GM12878 (cell line): ENCODE data around the gene PSMB5. TPM values are rescaled to one million over a fixed set of nuclear protein-coding genes. Genes with fewer than 3 reads are reported as not detected.

Source experiments
- ATAC-seq: fragments of 200-7000 bp; cut with Tn5 transposase; 3 replicates; pipeline ENCODE4 v1.9.1; 2020; ENCODE audit warnings: mild to moderate bottlenecking, moderate library complexity
- BruUV-seq: library from RNA; stranded (reverse); fragments of 400-500 nt; replicated peaks from 2 replicates; lab custom pipeline; 2021; lab: Mats Ljungman, UMichigan
- CTCF ChIA-PET: fragments of 300-600 bp; sonication (Branson Sonifier 250); formaldehyde crosslinking; extraction: SDS; loops from one replicate; lab custom pipeline; 2021; ENCODE audit warnings: inconsistent platforms; lab: Yijun Ruan, JAX
- POLR2A ChIA-PET: fragments of 350-600 bp; formaldehyde crosslinking; extraction: SDS; loops from one replicate; lab custom pipeline; 2021; ENCODE audit warnings: inconsistent platforms; lab: Charles Lee
- RAD21 ChIA-PET: fragments of 300-600 bp; sonication (Branson Sonifier 250); formaldehyde crosslinking; loops from one replicate; lab custom pipeline; 2023; ENCODE audit warnings: antibody characterized with exemption; ENCODE audit not compliant: unreplicated experiment; lab: Charles Lee
- SMC1A ChIA-PET: fragments of 300-600 bp; sonication (Branson Sonifier 250); formaldehyde crosslinking; loops from one replicate; lab custom pipeline; 2023; ENCODE audit not compliant: unreplicated experiment, uncharacterized antibody; lab: Charles Lee
- DNase-seq: peaks from one replicate; pipeline ENCODE4 v3.0.0-alpha.2; 2011; ENCODE audit warnings: low read depth, low spot score
- FAIRE-seq: peaks from 3 replicates; lab custom pipeline; 2011; peaks lifted over from hg19 to GRCh38; lab: Jason Lieb, UNC
- H2AFZ ChIP-seq: 2 replicates; pipeline ENCODE4 v1.6.0; 2011; ENCODE audit warnings: low read depth, low read length, control low read depth; ENCODE audit not compliant: control insufficient read depth
- H3K27ac ChIP-seq: 2 replicates; pipeline ENCODE4 v1.5.1; 2011; ENCODE audit warnings: control low read depth; ENCODE audit not compliant: control insufficient read depth, insufficient read depth
- H3K27me3 ChIP-seq, 2 experiments: replicated peaks in 1 of 2; 2 replicates each; pipeline versions ENCODE4 v1.6.0 to v1.6.1; 2011; ENCODE audit warnings: low read length in 1 of 2; ENCODE audit not compliant: control insufficient read depth in 2 of 2, insufficient read depth in 2 of 2
- H3K36me3 ChIP-seq, 2 experiments: 2 replicates each; pipeline ENCODE4 v1.5.1; 2011; ENCODE audit warnings: low read length in 1 of 2; ENCODE audit not compliant: control insufficient read depth in 2 of 2, insufficient read depth in 2 of 2
- H3K4me1 ChIP-seq: 2 replicates; pipeline ENCODE4 v1.6.1; 2011; ENCODE audit warnings: mild to moderate bottlenecking, low read length, moderate library complexity, mixed read lengths; ENCODE audit not compliant: control insufficient read depth, insufficient read depth
- H3K4me2 ChIP-seq: 2 replicates; pipeline ENCODE4 v1.6.0; 2011; ENCODE audit warnings: control low read depth; ENCODE audit not compliant: control insufficient read depth, insufficient read depth
- H3K4me3 ChIP-seq: fragments of 200-600 bp; sonication (generic); 2 replicates; pipeline ENCODE4 v1.5.1; 2016
- H3K79me2 ChIP-seq: 2 replicates; pipeline ENCODE4 v1.6.0; 2011; ENCODE audit warnings: low read length; ENCODE audit not compliant: control insufficient read depth, insufficient read depth
- H3K9ac ChIP-seq: 2 replicates; pipeline ENCODE4 v1.8.0; 2011; ENCODE audit warnings: low read length, control low read depth, mixed read lengths; ENCODE audit not compliant: control insufficient read depth, insufficient read depth
- H3K9me3 ChIP-seq: replicated peaks from 3 replicates; pipeline ENCODE4 v1.5.1; 2011; ENCODE audit warnings: mild to moderate bottlenecking, low read length; ENCODE audit not compliant: control insufficient read depth, insufficient read depth
- H4K20me1 ChIP-seq: 2 replicates; pipeline ENCODE4 v1.6.0; 2011; ENCODE audit not compliant: control insufficient read depth, insufficient read depth
- HDAC2 ChIP-seq: fragments of 200-600 bp; sonication (generic); IDR thresholded peaks from 2 replicates; pipeline ENCODE4 v1.6.1; 2017
- ZNF384 ChIP-seq: IDR thresholded peaks from 2 replicates; pipeline ENCODE4 v1.6.1; 2012; ENCODE audit warnings: low read depth, mild to moderate bottlenecking, low read length, improper control_type of control experiment, borderline replicate concordance
- WGBS: methylation state at CpG from one replicate; pipeline ENCODE4 v1.1.6; 2016; ENCODE audit warnings: low lambda C conversion rate; ENCODE audit not compliant: insufficient replicate concordance, insufficient coverage; ENCODE audit errors: missing lambda C conversion rate; 5-methylcytosine and 5-hydroxymethylcytosine counted together
- in situ Hi-C: fragments of 300-500 bp; cut with MboI; formaldehyde crosslinking; loops from 9 replicates; pipeline ENCODE4 v1.14.3; 2018; ENCODE audit warnings: mixed read lengths
- intact Hi-C: fragments of 100-400 bp; cut with micrococcal nuclease; formaldehyde crosslinking; loops from one replicate; pipeline ENCODE4 v1.14.2; 2022; ENCODE audit not compliant: unreplicated experiment
- polyA plus RNA-seq, 11 experiments: library from polyadenylated mRNA; depleted of rRNA in 4 of 11; unstranded in 6 of 11; stranded (reverse) in 5 of 11; fragments of >200 nt; fragmentation: Nextera tagmentation in 4 of 11; fragmentation: Illumina TruSeq in 1 of 11; extraction: Ambion mirVana in 4 of 11; extraction: Trizol in 1 of 11; gene quantifications; 1 replicate in 1 of 11; 2 replicates in 10 of 11; pipeline versions ENCODE4 v1.2.1 to v1.2.3, GENCODE V29; 2011 to 2016; ENCODE audit warnings: inconsistent platforms in 2 of 11, missing spikeins in 2 of 11, low read depth in 1 of 11
- total RNA-seq, 4 experiments: library from RNA; depleted of rRNA in 3 of 4; stranded (reverse); fragments of >200 nt in 3 of 4; fragmentation: Illumina TruSeq in 1 of 4; extraction: Trizol in 1 of 4; gene quantifications; 2 replicates each; pipeline versions ENCODE4 v1.2.1 to v1.2.3, GENCODE V29; 2013 to 2021
- TF ChIP-seq, protein P1 (sequence below): IDR thresholded peaks from 2 replicates; pipeline ENCODE4 v1.6.1; 2012; ENCODE audit warnings: improper control_type of control experiment, low read depth, low read length; ENCODE audit not compliant: insufficient replicate concordance
- TF ChIP-seq, protein P2 (sequence below): fragments of 450-650 bp; IDR thresholded peaks from 2 replicates; pipeline ENCODE4 v1.6.1; 2016; ENCODE audit warnings: mild to moderate bottlenecking
- TF ChIP-seq, protein P3 (sequence below): fragments of 450-650 bp; IDR thresholded peaks from 2 replicates; pipeline ENCODE4 v1.6.1; 2016; ENCODE audit warnings: mild to moderate bottlenecking

PSMB5 gene
- total and polyA plus RNA-seq, 10 of the 15 experiments (the other 5 are each of a cell fraction or from before 2014, with no cell fraction given): 84.5 to 802 (median 144) TPM

DNA sequence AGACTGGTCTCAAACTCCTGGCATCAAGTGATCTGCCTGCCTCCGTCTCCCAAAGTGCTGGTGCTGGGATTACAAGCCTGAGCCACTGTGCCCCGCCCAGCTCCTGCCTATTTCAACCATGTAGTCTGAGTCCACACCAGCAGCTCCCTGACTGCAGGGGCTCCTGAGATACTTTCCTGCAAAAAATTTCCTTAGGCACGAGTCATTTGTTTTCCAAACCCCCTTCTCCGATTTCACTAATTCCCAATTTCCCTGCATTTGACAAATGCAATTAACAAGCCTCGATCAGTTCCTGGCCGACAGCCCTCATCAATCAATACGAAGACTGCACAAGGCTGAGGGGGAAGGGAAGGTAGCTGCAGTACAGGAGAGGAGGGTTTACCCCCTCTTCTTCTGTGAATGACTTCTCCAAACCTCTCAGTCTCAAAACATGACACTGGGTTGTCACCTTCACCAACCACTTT is 10.1 kb downstream of the PSMB5 start:
- H3K4me2 ChIP-seq: no peak overlapping the region
- ChIA-PET POLR2A (interaction anchor here (0.7 to 2.2 kb wide), 4 partner anchors 9 to 30 kb away, joined by 3 to 6 read pairs (median 3); no protein-coding TSS in a partner anchor), RAD21 (interaction anchor here (0.6 to 1.6 kb wide), 4 partner anchors 15 to 175 kb away, joined by 3 to 5 read pairs (median 3); no protein-coding TSS in a partner anchor), SMC1A (interaction anchor here (0.6 to 3.4 kb wide), 8 partner anchors 10 to 65 kb away, joined by 3 to 10 read pairs (median 4); no protein-coding TSS in a partner anchor), CTCF (interaction anchor here (0.8 to 5.5 kb wide), 10 partner anchors 12 to 68 kb away, joined by 3 to 43 read pairs (median 4); partner anchors contain the start of genes CDH24 and HAUS4)
- intact Hi-C loops (no loop called here), in situ Hi-C loops (no loop called here)
- no peak overlapping the region for H3K27ac ChIP-seq
- no peak overlapping the region for H3K9ac ChIP-seq
- H3K27me3 ChIP-seq: no peaks in the 10 kb centered on the region
- no TSS peak for BruUV-seq
- TF ChIP-seq HDAC2 (no peak), ZNF384 (no peak)
- TF ChIP-seq, protein P1, sequence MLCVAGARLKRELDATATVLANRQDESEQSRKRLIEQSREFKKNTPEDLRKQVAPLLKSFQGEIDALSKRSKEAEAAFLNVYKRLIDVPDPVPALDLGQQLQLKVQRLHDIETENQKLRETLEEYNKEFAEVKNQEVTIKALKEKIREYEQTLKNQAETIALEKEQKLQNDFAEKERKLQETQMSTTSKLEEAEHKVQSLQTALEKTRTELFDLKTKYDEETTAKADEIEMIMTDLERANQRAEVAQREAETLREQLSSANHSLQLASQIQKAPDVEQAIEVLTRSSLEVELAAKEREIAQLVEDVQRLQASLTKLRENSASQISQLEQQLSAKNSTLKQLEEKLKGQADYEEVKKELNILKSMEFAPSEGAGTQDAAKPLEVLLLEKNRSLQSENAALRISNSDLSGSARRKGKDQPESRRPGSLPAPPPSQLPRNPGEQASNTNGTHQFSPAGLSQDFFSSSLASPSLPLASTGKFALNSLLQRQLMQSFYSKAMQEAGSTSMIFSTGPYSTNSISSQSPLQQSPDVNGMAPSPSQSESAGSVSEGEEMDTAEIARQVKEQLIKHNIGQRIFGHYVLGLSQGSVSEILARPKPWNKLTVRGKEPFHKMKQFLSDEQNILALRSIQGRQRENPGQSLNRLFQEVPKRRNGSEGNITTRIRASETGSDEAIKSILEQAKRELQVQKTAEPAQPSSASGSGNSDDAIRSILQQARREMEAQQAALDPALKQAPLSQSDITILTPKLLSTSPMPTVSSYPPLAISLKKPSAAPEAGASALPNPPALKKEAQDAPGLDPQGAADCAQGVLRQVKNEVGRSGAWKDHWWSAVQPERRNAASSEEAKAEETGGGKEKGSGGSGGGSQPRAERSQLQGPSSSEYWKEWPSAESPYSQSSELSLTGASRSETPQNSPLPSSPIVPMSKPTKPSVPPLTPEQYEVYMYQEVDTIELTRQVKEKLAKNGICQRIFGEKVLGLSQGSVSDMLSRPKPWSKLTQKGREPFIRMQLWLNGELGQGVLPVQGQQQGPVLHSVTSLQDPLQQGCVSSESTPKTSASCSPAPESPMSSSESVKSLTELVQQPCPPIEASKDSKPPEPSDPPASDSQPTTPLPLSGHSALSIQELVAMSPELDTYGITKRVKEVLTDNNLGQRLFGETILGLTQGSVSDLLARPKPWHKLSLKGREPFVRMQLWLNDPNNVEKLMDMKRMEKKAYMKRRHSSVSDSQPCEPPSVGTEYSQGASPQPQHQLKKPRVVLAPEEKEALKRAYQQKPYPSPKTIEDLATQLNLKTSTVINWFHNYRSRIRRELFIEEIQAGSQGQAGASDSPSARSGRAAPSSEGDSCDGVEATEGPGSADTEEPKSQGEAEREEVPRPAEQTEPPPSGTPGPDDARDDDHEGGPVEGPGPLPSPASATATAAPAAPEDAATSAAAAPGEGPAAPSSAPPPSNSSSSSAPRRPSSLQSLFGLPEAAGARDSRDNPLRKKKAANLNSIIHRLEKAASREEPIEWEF: no peak
- TF ChIP-seq, protein P2, sequence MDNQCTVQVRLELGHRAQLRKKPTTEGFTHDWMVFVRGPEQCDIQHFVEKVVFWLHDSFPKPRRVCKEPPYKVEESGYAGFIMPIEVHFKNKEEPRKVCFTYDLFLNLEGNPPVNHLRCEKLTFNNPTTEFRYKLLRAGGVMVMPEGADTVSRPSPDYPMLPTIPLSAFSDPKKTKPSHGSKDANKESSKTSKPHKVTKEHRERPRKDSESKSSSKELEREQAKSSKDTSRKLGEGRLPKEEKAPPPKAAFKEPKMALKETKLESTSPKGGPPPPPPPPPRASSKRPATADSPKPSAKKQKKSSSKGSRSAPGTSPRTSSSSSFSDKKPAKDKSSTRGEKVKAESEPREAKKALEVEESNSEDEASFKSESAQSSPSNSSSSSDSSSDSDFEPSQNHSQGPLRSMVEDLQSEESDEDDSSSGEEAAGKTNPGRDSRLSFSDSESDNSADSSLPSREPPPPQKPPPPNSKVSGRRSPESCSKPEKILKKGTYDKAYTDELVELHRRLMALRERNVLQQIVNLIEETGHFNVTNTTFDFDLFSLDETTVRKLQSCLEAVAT: no peak
- TF ChIP-seq, protein P3, sequence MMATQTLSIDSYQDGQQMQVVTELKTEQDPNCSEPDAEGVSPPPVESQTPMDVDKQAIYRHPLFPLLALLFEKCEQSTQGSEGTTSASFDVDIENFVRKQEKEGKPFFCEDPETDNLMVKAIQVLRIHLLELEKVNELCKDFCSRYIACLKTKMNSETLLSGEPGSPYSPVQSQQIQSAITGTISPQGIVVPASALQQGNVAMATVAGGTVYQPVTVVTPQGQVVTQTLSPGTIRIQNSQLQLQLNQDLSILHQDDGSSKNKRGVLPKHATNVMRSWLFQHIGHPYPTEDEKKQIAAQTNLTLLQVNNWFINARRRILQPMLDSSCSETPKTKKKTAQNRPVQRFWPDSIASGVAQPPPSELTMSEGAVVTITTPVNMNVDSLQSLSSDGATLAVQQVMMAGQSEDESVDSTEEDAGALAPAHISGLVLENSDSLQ: peak; percentile 25; the same call in 1 of the 2 replicates
- no peaks in the 10 kb centered on the region for H3K9me3 ChIP-seq
- no peak overlapping the region for H3K4me3 ChIP-seq
- ATAC-seq (peak; percentile 35; the same call in 2 of the 3 replicates), FAIRE-seq (no peak), DNase-seq (no peak)
- H3K79me2 ChIP-seq: no peaks in the 10 kb centered on the region
- no peaks in the 10 kb centered on the region for H4K20me1 ChIP-seq
- WGBS: 80% methylated on average over 7 of the region's 7 CpGs
- peaks cover 5 to 32% of the 10 kb centered on the region in 2 experiments for H3K36me3 ChIP-seq
- no peaks in the 10 kb centered on the region for H3K4me1 ChIP-seq
- no peak overlapping the region for H2AFZ ChIP-seq
